ENCODE data around the gene SH3GLB2.

DNA sequence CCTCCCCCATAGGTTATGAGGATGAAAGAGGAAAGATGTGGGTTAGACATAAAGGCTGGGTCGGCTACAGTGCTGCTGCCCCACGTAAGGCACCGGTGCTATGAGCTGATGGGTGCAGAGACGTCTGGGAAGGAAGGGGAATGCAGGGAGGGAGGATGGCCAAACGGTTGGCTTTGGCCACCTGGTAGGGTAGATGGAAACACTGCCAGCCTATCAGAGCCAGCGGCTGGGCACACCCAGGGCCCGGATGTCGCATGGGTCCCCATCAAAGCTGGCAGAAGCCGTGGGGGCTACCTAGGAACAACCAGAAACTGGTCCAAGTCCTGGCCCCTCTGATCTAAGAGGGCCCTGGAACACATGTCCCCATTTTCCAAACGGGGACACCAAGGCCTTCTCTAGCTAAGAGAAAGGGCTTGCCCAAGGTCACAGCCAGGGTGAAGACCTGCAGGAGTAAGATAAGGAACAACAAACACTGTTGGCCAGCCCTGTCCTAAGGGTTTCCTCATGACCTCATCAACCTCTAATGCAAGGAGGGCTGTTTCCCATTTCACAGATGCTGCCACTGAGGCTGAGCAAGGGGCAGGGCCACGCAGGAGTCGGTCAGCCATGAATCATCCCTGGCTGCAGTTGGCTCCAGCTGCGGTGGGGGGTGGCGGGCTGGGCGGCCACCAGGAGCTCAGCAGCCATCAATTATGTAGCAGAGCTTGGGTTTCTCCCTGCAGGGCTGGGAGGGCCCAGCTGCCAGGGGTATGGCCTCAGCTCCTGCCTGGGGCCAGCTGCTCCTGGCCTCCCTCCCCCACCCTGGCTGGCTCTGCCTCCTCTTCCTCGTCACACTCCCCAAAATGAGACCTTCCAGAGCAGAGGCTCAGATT is 4.9 kb downstream of the SH3GLB2 start:
- TF ChIP-seq, protein P1, sequence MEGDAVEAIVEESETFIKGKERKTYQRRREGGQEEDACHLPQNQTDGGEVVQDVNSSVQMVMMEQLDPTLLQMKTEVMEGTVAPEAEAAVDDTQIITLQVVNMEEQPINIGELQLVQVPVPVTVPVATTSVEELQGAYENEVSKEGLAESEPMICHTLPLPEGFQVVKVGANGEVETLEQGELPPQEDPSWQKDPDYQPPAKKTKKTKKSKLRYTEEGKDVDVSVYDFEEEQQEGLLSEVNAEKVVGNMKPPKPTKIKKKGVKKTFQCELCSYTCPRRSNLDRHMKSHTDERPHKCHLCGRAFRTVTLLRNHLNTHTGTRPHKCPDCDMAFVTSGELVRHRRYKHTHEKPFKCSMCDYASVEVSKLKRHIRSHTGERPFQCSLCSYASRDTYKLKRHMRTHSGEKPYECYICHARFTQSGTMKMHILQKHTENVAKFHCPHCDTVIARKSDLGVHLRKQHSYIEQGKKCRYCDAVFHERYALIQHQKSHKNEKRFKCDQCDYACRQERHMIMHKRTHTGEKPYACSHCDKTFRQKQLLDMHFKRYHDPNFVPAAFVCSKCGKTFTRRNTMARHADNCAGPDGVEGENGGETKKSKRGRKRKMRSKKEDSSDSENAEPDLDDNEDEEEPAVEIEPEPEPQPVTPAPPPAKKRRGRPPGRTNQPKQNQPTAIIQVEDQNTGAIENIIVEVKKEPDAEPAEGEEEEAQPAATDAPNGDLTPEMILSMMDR (IDR thresholded peaks at IDR 0.05; ENCODE audit: low read length): no peak
- TF ChIP-seq EZH2 (IDR thresholded peaks at IDR 0.05; ENCODE audit: borderline replicate concordance, low read length): no peak

Measured in OCI-LY1 (cell line).